DMS53 treated with DMSO at 0.1 percent for 48 hours (cell line): Measurements from ENCODE around the gene CRYZ.
"Not testable (repeated sequence)": the region's sequence is repeated elsewhere in the genome, so short reads cannot be mapped to it uniquely, and the experiment has no call there.

Experiments used
- DNase-seq: peaks from one replicate; lab custom pipeline; 2025; ENCODE audit not compliant: unreplicated experiment; lab: John Stamatoyannopoulos, UW

Gene CRYZ

GRCh38 chr1:74681851-74682250 is 51.0 kb downstream of the CRYZ start:
- DNase-seq, result no peak

- no peak for DNase-seq
These were observed 51.4 kb downstream of the CRYZ start for GRCh38 chr1:74681449-74681848.

GRCh38 chr1:74681001-74681400 is 51.8 kb downstream of the CRYZ start:
- no peak for DNase-seq

GRCh38 chr1:74679811-74680210 is 53.0 kb downstream of the CRYZ start:
- DNase-seq, result no peak

GRCh38 chr1:74677926-74678325 is 54.9 kb downstream of the CRYZ start:
- no peak for DNase-seq

GRCh38 chr1:74674278-74675048 is 58.4 kb downstream of the CRYZ start:
- DNase-seq, result no peak

- DNase-seq, result peak; percentile 25
These were observed 59.3 kb downstream of the CRYZ start, which contains the start of gene ERICH3 for GRCh38 chr1:74673351-74674111. ERICH3 (minus strand) TSS chr1:74673792; CDS start chr1:74673519, 273 bp downstream.

- not testable (repeated sequence) for DNase-seq
These were observed 62.0 kb downstream of the CRYZ start for GRCh38 chr1:74670866-74671265.
